HEK293T (cell line): Measurements from ENCODE around the gene CHAF1B.

Experiments
- CTCF ChIA-PET: fragments of 350-600 bp; formaldehyde crosslinking; extraction: SDS; loops from one replicate; lab custom pipeline; 2021; ENCODE audit warnings: antibody characterized with exemption, inconsistent platforms; lab: Yijun Ruan, JAX
- POLR2A ChIA-PET: fragments of 350-600 bp; formaldehyde crosslinking; extraction: SDS; loops from one replicate; lab custom pipeline; 2020; ENCODE audit warnings: antibody characterized with exemption, inconsistent platforms; lab: Yijun Ruan, JAX
- DNase-seq: peaks from one replicate; pipeline ENCODE4 v3.0.0; 2012; ENCODE audit warnings: mixed read lengths; ENCODE audit errors: extremely low spot score
- ARNT ChIP-seq: fragments of 450-650 bp; IDR thresholded peaks from 2 replicates; pipeline ENCODE4 v1.6.1; 2017; ENCODE audit warnings: mild to moderate bottlenecking
- BHLHE40 ChIP-seq: fragments of 450-650 bp; IDR thresholded peaks from 2 replicates; pipeline ENCODE4 v1.6.1; 2016; ENCODE audit warnings: mild to moderate bottlenecking, moderate library complexity, borderline replicate concordance
- CTBP1 ChIP-seq: fragments of 450-650 bp; IDR thresholded peaks from 2 replicates; pipeline ENCODE4 v1.6.1; 2016; ENCODE audit warnings: borderline replicate concordance
- ELF4 ChIP-seq: fragments of 450-650 bp; IDR thresholded peaks from 2 replicates; pipeline ENCODE4 v1.6.1; 2017; ENCODE audit warnings: antibody characterized with exemption
- FOXA1 ChIP-seq: fragments of 450-650 bp; IDR thresholded peaks from 2 replicates; pipeline ENCODE4 v1.6.1; 2016; ENCODE audit warnings: mild to moderate bottlenecking
- FOXK2 ChIP-seq: fragments of 450-650 bp; IDR thresholded peaks from 2 replicates; pipeline ENCODE4 v1.6.1; 2016; ENCODE audit warnings: mild to moderate bottlenecking
- FOXM1 ChIP-seq: fragments of 450-650 bp; IDR thresholded peaks from 2 replicates; pipeline ENCODE4 v1.6.1; 2017; ENCODE audit warnings: mild to moderate bottlenecking, borderline replicate concordance
- HDGF ChIP-seq: fragments of 450-650 bp; IDR thresholded peaks from 2 replicates; pipeline ENCODE4 v1.6.1; 2017; ENCODE audit warnings: antibody characterized with exemption, borderline replicate concordance
- L3MBTL2 ChIP-seq: fragments of 450-650 bp; conservative IDR thresholded peaks from 2 replicates; pipeline ENCODE4 v1.6.1; 2016; ENCODE audit warnings: mild to moderate bottlenecking
- LEF1 ChIP-seq: fragments of 450-650 bp; IDR thresholded peaks from 2 replicates; pipeline ENCODE4 v1.6.1; 2017; ENCODE audit warnings: mild to moderate bottlenecking, borderline replicate concordance
- NFRKB ChIP-seq: fragments of 450-650 bp; IDR thresholded peaks from 2 replicates; pipeline ENCODE4 v1.6.1; 2016; ENCODE audit warnings: mild to moderate bottlenecking, moderate library complexity
- PKNOX1 ChIP-seq: fragments of 450-650 bp; IDR thresholded peaks from 2 replicates; pipeline ENCODE4 v1.6.1; 2016
- SP1 ChIP-seq: fragments of 450-650 bp; IDR thresholded peaks from 2 replicates; pipeline ENCODE4 v1.6.1; 2017
- SUZ12 ChIP-seq: fragments of 450-650 bp; IDR thresholded peaks from 2 replicates; pipeline ENCODE4 v1.6.1; 2016; ENCODE audit warnings: mild to moderate bottlenecking
- TARDBP ChIP-seq: fragments of 450-650 bp; IDR thresholded peaks from 2 replicates; pipeline ENCODE4 v1.6.1; 2016
- ZNF384 ChIP-seq: fragments of 450-650 bp; IDR thresholded peaks from 2 replicates; pipeline ENCODE4 v1.6.1; 2016

Gene CHAF1B

DNA sequence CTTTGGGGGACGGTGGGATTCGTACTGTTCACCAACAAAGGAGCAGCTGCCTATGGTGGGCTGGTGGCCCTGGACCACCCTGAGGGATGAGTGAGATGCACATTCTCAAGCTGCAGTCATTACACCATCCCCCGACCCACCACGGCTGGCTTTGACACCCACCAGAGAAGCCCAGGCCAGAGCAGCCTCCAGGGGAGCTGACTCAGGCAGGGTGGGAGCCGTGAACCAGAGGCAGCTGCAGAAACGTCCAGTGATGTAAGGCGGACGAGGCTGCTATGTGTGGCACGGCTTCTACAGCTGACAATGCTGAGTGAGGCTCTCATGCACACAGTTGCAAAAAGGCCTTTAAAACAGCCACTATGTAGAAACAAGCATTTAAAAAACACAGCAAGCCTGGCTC is 40.1 kb downstream of the CHAF1B start:
- TF ChIP-seq L3MBTL2 (no peak), FOXM1 (no peak), NFRKB (no peak), SP1 (no peak), LEF1 (no peak), FOXA1 (no peak), ARNT (no peak), HDGF (no peak), ZNF384 (no peak), PKNOX1 (no peak)
- POLR2A ChIA-PET: no interaction called here
- no peak for DNase-seq
- CTCF ChIA-PET: interaction anchor here (0.7 kb wide), 1 partner anchor 236 kb away, joined by 4 read pairs; no protein-coding TSS in a partner anchor

DNA sequence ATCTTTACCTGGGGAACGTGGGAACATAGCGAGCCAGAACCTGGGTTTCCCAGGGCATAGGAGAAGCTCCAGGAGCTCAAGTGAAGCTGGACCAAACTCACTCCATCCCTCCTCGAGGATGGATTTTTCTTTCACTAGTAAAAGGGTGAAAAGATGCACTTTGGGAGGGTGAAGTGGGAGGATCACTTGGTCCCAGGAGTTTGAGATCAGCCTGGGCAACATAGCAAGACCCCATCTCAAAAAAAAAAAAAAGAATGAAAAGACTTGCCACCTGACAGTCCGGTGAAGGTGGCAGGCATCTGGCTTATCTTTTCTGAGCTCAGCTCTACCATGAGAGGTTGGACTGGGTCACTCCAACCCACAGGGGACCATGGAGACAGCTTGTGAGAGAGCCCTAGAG is 42.3 kb downstream of the CHAF1B start:
- no peak for DNase-seq
- POLR2A ChIA-PET: no interaction called here
- TF ChIP-seq L3MBTL2 (no peak), PKNOX1 (no peak), ZNF384 (no peak), TARDBP (no peak), FOXA1 (no peak), SUZ12 (no peak), NFRKB (no peak), FOXK2 (no peak), CTBP1 (no peak), BHLHE40 (no peak), FOXM1 (no peak), ARNT (no peak), ELF4 (no peak), SP1 (no peak), HDGF (no peak), LEF1 (no peak)
- CTCF ChIA-PET: no interaction called here

- CTCF ChIA-PET: interaction anchor here (0.7 to 0.8 kb wide), 2 partner anchors 9 to 747 kb away, joined by 3 read pairs; no protein-coding TSS in a partner anchor
- TF ChIP-seq ELF4: no peak
- no peak for TF ChIP-seq SUZ12
- TF ChIP-seq CTBP1: no peak
- TF ChIP-seq BHLHE40: no peak
- no peak for TF ChIP-seq SP1
- no peak for TF ChIP-seq ARNT
- TF ChIP-seq FOXM1: no peak
- TF ChIP-seq HDGF: no peak
- no peak for TF ChIP-seq ZNF384
- no peak for TF ChIP-seq FOXA1
- no peak for TF ChIP-seq NFRKB
- TF ChIP-seq PKNOX1: no peak
- TF ChIP-seq L3MBTL2: no peak
- no peak for TF ChIP-seq LEF1
- no peak for TF ChIP-seq TARDBP
- DNase-seq: no peak
- POLR2A ChIA-PET: interaction anchor here (1.0 kb wide), 2 partner anchors 72 to 1135 kb away, joined by 3 read pairs; no protein-coding TSS in a partner anchor
Measured at GRCh38 chr21:36428761-36429432, 43.7 kb downstream of the CHAF1B start.

DNA sequence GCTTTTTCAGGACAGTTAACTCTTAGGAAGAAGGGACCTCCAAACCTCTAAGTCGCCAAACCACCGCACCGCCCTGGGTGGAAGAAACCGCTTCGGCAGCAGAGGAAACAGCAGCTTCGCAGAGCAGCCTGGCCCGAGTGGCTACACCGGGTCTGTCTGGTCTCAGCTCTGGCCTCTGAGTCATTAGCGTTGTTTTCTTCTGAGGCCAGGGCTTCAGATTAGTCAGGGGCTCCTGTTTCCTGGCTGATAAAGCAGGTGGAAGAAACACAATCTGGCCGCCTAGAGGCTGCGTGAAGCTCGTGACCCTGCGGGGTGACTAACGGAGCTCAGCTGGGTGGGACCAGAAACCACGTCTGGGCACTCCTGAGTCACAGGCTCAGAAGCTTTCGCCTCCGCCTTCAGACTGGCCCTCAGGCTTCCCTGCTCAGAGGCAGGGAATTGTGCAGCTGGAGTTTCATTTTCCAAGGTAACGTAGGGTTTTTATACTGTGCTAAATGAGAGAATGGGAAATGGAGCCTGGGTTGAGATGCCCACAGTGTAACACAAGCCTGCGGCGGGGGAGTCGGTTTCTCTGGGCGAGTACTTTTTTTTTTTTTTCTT is 44.9 kb downstream of the CHAF1B start:
- CTCF ChIA-PET: interaction anchor here (0.7 to 1.8 kb wide), 5 partner anchors 8 to 749 kb away, joined by 3 to 5 read pairs (median 3); no protein-coding TSS in a partner anchor
- TF ChIP-seq L3MBTL2 (peak; percentile 37; the same call in 1 of the 2 replicates), SP1 (no peak), CTBP1 (no peak)
- peak; percentile 71 for DNase-seq
- POLR2A ChIA-PET: interaction anchor here (0.6 to 1.2 kb wide), 3 partner anchors 81 to 1134 kb away, joined by 3 to 4 read pairs (median 3); no protein-coding TSS in a partner anchor

DNA sequence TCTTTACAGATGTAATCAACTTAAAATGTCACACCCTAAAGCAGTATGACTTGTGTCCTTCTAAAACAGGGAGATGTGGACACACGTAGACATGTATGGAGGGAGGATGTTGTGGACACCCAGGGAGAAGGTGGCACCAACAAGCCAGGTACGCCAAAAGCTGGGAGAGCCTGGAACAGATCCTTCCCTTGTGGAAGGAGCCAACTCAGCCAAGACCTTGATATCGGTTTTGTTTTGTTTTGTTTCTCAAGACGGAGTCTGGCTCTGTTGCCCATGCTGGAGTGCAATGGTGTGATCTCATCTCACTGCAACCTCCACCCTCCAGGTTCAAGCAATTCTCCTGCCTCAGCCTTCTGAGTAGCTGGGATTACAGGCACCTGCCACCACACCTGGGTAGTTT is 45.6 kb downstream of the CHAF1B start:
- TF ChIP-seq PKNOX1 (no peak), FOXA1 (no peak), ZNF384 (no peak), BHLHE40 (no peak), FOXM1 (no peak), HDGF (no peak), SP1 (no peak), FOXK2 (no peak), TARDBP (no peak), CTBP1 (no peak), SUZ12 (no peak), ELF4 (no peak), L3MBTL2 (no peak), ARNT (no peak), LEF1 (no peak)
- ChIA-PET POLR2A (interaction anchor here (0.6 kb wide), 1 partner anchor 284 kb away, joined by 3 read pairs; no protein-coding TSS in a partner anchor), CTCF (interaction anchor here (0.6 to 1.8 kb wide), 2 partner anchors 9 to 535 kb away, joined by 3 to 5 read pairs; no protein-coding TSS in a partner anchor)
- no peak for DNase-seq
